HepG2 (cell line): ENCODE data around the gene ANKFY1.

Experiments used
- EP300 ChIP-seq, 3 experiments: sonication (generic) in 1 of 3; formaldehyde crosslinking in 1 of 3; IDR thresholded peaks; 2 replicates each; pipeline versions ENCODE4 v1.5.1 to v1.6.1; 2011 to 2020; ENCODE audit warnings: low read depth in 2 of 3, low read length in 2 of 3, borderline replicate concordance in 1 of 3, improper control_type of control experiment in 1 of 3, mild to moderate bottlenecking in 1 of 3, missing genetic modification reagents in 1 of 3, moderate library complexity in 1 of 3
- KDM5A ChIP-seq: fragments of 200-600 bp; sonication (generic); IDR thresholded peaks from 2 replicates; pipeline ENCODE4 v1.7.0; 2018; ENCODE audit warnings: antibody characterized with exemption, mild to moderate bottlenecking, low read length, borderline replicate concordance
- POLR2A ChIP-seq, 2 experiments: IDR thresholded peaks; 2 replicates each; pipeline ENCODE4 v1.6.1; 2011; ENCODE audit warnings: low read depth in 2 of 2, low read length in 2 of 2, mild to moderate bottlenecking in 1 of 2, moderate library complexity in 1 of 2; ENCODE audit not compliant: insufficient read depth in 1 of 2
- REST ChIP-seq, 2 experiments: IDR thresholded peaks; 2 replicates each; pipeline ENCODE4 v1.6.1; 2011 to 2012; ENCODE audit warnings: low read length in 2 of 2, borderline replicate concordance in 1 of 2, low read depth in 1 of 2, mild to moderate bottlenecking in 1 of 2, moderate library complexity in 1 of 2
- TGIF2 ChIP-seq: IDR thresholded peaks from 2 replicates; pipeline ENCODE4 v1.6.1; 2016; ENCODE audit warnings: control low read depth, missing compliant biosample characterization
- ZC3H4 ChIP-seq: sonication (generic); formaldehyde crosslinking; IDR thresholded peaks from 2 replicates; pipeline ENCODE4 v1.4.0; 2020; ENCODE audit warnings: missing genetic modification reagents, borderline replicate concordance
- ZNF768 ChIP-seq: sonication (generic); formaldehyde crosslinking; IDR thresholded peaks from 2 replicates; pipeline ENCODE4 v1.4.0; 2020; ENCODE audit warnings: missing genetic modification reagents
- ZSCAN20 ChIP-seq: sonication (generic); formaldehyde crosslinking; IDR thresholded peaks from 2 replicates; pipeline ENCODE4 v1.4.0; 2020; ENCODE audit warnings: missing genetic modification reagents, mild to moderate bottlenecking, borderline replicate concordance
- TF ChIP-seq, protein P1 (sequence below): sonication (generic); formaldehyde crosslinking; IDR thresholded peaks from 2 replicates; pipeline ENCODE4 v1.4.0; 2020; ENCODE audit warnings: missing genetic modification reagents
- TF ChIP-seq, protein P2 (sequence below), 2 experiments: fragments of 450-650 bp in 1 of 2; sonication (generic) in 1 of 2; formaldehyde crosslinking in 1 of 2; IDR thresholded peaks; 2 replicates each; pipeline versions ENCODE4 v1.6.1 to v1.8.0; 2016 to 2022; ENCODE audit warnings: antibody characterized with exemption in 1 of 2, mild to moderate bottlenecking in 1 of 2, missing genetic modification reagents in 1 of 2

- TF ChIP-seq EP300 (IDR thresholded peaks at IDR 0.05; ENCODE audit: low read depth in 2 of 2, low read length in 2 of 2) = no peak
- TF ChIP-seq EP300 (CRISPR knock-in tag; IDR thresholded peaks at IDR 0.05; ENCODE audit: borderline replicate concordance) = no peak
- no peak for TF ChIP-seq TGIF2 (CRISPR knock-in tag)
- no peak for TF ChIP-seq ZNF768 (CRISPR knock-in tag)
- TF ChIP-seq ZSCAN20 (CRISPR knock-in tag) = no peak
- TF ChIP-seq POLR2A (IDR thresholded peaks at IDR 0.05; ENCODE audit: insufficient read depth in 1 of 2, low read depth in 2 of 2, low read length in 2 of 2) = no peak
- TF ChIP-seq, protein P1, sequence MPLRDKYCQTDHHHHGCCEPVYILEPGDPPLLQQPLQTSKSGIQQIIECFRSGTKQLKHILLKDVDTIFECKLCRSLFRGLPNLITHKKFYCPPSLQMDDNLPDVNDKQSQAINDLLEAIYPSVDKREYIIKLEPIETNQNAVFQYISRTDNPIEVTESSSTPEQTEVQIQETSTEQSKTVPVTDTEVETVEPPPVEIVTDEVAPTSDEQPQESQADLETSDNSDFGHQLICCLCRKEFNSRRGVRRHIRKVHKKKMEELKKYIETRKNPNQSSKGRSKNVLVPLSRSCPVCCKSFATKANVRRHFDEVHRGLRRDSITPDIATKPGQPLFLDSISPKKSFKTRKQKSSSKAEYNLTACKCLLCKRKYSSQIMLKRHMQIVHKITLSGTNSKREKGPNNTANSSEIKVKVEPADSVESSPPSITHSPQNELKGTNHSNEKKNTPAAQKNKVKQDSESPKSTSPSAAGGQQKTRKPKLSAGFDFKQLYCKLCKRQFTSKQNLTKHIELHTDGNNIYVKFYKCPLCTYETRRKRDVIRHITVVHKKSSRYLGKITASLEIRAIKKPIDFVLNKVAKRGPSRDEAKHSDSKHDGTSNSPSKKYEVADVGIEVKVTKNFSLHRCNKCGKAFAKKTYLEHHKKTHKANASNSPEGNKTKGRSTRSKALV (CRISPR knock-in tag) = no peak
- no peak for TF ChIP-seq ZC3H4 (CRISPR knock-in tag)
- TF ChIP-seq KDM5A = no peak
- no peak for TF ChIP-seq REST (IDR thresholded peaks at IDR 0.05; ENCODE audit: borderline replicate concordance in 1 of 2, low read depth in 1 of 2, low read length in 2 of 2)
- TF ChIP-seq, protein P2, sequence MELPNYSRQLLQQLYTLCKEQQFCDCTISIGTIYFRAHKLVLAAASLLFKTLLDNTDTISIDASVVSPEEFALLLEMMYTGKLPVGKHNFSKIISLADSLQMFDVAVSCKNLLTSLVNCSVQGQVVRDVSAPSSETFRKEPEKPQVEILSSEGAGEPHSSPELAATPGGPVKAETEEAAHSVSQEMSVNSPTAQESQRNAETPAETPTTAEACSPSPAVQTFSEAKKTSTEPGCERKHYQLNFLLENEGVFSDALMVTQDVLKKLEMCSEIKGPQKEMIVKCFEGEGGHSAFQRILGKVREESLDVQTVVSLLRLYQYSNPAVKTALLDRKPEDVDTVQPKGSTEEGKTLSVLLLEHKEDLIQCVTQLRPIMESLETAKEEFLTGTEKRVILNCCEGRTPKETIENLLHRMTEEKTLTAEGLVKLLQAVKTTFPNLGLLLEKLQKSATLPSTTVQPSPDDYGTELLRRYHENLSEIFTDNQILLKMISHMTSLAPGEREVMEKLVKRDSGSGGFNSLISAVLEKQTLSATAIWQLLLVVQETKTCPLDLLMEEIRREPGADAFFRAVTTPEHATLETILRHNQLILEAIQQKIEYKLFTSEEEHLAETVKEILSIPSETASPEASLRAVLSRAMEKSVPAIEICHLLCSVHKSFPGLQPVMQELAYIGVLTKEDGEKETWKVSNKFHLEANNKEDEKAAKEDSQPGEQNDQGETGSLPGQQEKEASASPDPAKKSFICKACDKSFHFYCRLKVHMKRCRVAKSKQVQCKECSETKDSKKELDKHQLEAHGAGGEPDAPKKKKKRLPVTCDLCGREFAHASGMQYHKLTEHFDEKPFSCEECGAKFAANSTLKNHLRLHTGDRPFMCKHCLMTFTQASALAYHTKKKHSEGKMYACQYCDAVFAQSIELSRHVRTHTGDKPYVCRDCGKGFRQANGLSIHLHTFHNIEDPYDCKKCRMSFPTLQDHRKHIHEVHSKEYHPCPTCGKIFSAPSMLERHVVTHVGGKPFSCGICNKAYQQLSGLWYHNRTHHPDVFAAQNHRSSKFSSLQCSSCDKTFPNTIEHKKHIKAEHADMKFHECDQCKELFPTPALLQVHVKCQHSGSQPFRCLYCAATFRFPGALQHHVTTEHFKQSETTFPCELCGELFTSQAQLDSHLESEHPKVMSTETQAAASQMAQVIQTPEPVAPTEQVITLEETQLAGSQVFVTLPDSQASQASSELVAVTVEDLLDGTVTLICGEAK (IDR thresholded peaks at IDR 0.05) = no peak
- TF ChIP-seq, protein P2 (CRISPR knock-in tag; IDR thresholded peaks at IDR 0.05) = no peak
Observed at GRCh38 chr17:4269915-4270314, 6.1 kb upstream of the ANKFY1 start.
